Spleen (tissue), 7 donors: ENCODE data around the gene MYO18A.

Experiments used
- CTCF ChIP-seq, 11 experiments: fragments of 200-600 bp in 7 of 11; fragments of 450-650 bp in 4 of 11; sonication (generic) in 4 of 11; IDR thresholded peaks in 8 of 11; conservative IDR thresholded peaks in 3 of 11; 1 replicate in 7 of 11; 2 replicates in 4 of 11; pipeline versions ENCODE4 v1.4.0 to v1.8.0; 2016 to 2021; ENCODE audit warnings: antibody characterized with exemption in 11 of 11, inconsistent platforms in 4 of 11, mild to moderate bottlenecking in 1 of 11
- POLR2A ChIP-seq, 3 donors: fragments of 450-650 bp; IDR thresholded peaks; one replicate each; pipeline ENCODE4 v1.5.1; 2017; ENCODE audit warnings: antibody characterized with exemption in 3 of 3, mild to moderate bottlenecking in 1 of 3
- donor health status: DM: no; HTN: no; CAD: no; lungs with moderate emphysema.
- donor health status: DM: no; HTN: no; CAD: no.
- donor health status: DM: no; HTN: no; CAD: no.

GRCh38 chr17:29107933-29108822 lies 72.0 kb downstream of the MYO18A start:
- TF ChIP-seq CTCF (IDR thresholded peaks at IDR 0.05 in 8 of 11, conservative IDR thresholded peaks at IDR 0.05 in 3 of 11) (no peak), POLR2A (IDR thresholded peaks at IDR 0.05) (no peak)
